GM21390 (cell line): ENCODE data around the gene ARL11.
"Not testable (repeated sequence)": the region's sequence is repeated elsewhere in the genome, so short reads cannot be mapped to it uniquely, and the experiment has no call there.

Experiments used
- ATAC-seq: cut with Tn5 transposase; IDR thresholded peaks from one replicate; pipeline ENCODE4 v1.9.1; 2021; ENCODE audit not compliant: unreplicated experiment

The ARL11 gene

GRCh38 chr13:49612042-49612441 is 16.3 kb upstream of the ARL11 start:
- ATAC-seq: not testable (repeated sequence)

GRCh38 chr13:49615836-49616675 is 12.3 kb upstream of the ARL11 start:
- ATAC-seq: no peak

- ATAC-seq: no peak
Observed at GRCh38 chr13:49616676-49617065, 11.6 kb upstream of the ARL11 start.

GRCh38 chr13:49620170-49620621 is 8.1 kb upstream of the ARL11 start:
- peak; percentile 93 for ATAC-seq

GRCh38 chr13:49622174-49622946 is 5.9 kb upstream of the ARL11 start:
- no peak for ATAC-seq

- no peak for ATAC-seq
Observed at GRCh38 chr13:49624229-49624628, 4.1 kb upstream of the ARL11 start.

GRCh38 chr13:49625392-49626079 is 2.8 kb upstream of the ARL11 start:
- ATAC-seq: no peak

GRCh38 chr13:49629196-49629938 is 1.1 kb downstream of the ARL11 start:
- no peak for ATAC-seq

- ATAC-seq: no peak
Observed at GRCh38 chr13:49629947-49630346, 1.6 kb downstream of the ARL11 start.

- no peak for ATAC-seq
Observed at GRCh38 chr13:49630580-49630979, 2.3 kb downstream of the ARL11 start.

- ATAC-seq: no peak
Observed at GRCh38 chr13:49632156-49632555, 3.8 kb downstream of the ARL11 start.

GRCh38 chr13:49633710-49634109 is 5.4 kb downstream of the ARL11 start:
- no peak for ATAC-seq

- peak; percentile 67 for ATAC-seq
Observed at GRCh38 chr13:49635599-49636433, 7.5 kb downstream of the ARL11 start.

- no peak for ATAC-seq
Observed at GRCh38 chr13:49636705-49637104, 8.4 kb downstream of the ARL11 start.

- ATAC-seq: no peak
Observed at GRCh38 chr13:49638030-49638743, 9.9 kb downstream of the ARL11 start.

- ATAC-seq: no peak
Observed at GRCh38 chr13:49638744-49639072, 10.4 kb downstream of the ARL11 start.

- ATAC-seq: no peak
Observed at GRCh38 chr13:49641801-49642291, 13.5 kb downstream of the ARL11 start.

GRCh38 chr13:49643035-49643646 is 14.8 kb downstream of the ARL11 start:
- ATAC-seq: peak; percentile 69

GRCh38 chr13:49645451-49645850 is 17.1 kb downstream of the ARL11 start:
- no peak for ATAC-seq
